Measurements from ENCODE around the gene UPK1A.

Gene UPK1A

DNA sequence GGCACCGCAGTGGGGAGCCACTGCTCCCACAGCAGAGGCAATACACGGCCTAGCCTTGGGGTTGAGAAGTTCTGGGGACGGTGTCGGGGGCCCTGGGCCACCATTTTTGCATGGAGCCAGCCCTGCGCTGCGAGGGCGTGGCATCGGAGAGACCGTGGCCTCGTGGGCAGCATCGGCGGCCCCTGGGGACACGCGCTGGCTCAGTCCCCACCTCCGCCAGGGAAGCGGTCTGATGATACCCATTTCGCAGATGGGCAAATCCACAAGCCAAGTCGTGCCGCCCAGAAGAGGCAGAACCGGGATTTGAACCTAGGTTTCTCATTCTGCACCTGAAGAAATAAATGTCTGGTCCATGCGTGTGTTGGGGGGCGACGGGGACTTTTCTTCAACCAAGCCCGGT, 1.2 kb upstream of the UPK1A start:
- H3K4me1 ChIP-seq (ENCODE audit: low read length): no peaks in the 10 kb centered on the region

DNA sequence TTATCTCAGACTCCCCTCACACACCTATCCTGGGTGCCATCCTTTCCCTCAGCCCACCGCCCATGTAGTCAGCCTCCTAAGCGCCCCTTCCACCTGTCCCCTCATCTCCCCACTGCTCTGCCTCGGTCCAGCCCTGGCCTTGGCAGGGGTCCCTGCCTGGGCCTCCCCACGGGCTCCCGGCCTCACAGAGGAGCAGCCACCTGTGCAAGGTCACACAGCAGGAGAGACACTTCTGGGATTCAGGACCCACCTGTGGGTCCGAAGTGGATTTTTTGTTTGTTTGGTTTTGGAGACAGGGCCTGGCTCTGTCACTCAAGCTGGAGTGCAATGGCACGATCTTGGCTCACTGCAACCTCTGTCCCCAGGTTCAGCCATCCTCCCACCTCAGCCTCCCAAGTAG, 713 bp upstream of the UPK1A start:
- no peak overlapping the region for H3K4me3 ChIP-seq (ENCODE audit: low read length)
- H3K27ac ChIP-seq (ENCODE audit: low read length): no peak overlapping the region
- no peaks in the 10 kb centered on the region for H4K20me1 ChIP-seq (ENCODE audit: insufficient read depth, low read length)
- no peaks in the 10 kb centered on the region for H3K79me2 ChIP-seq (ENCODE audit: low read length)
- H3K9ac ChIP-seq (ENCODE audit: low read length): no peak overlapping the region
- TF ChIP-seq EZH2phosphoT487 (IDR thresholded peaks at IDR 0.05; ENCODE audit: low read depth) (no peak), CTCF (IDR thresholded peaks at IDR 0.05; ENCODE audit: low read depth, low read length) (no peak)
- peaks cover 11% of the 10 kb centered on the region for H3K27me3 ChIP-seq (ENCODE audit: low read depth, low read length)
- H3K4me2 ChIP-seq (ENCODE audit: low read length): no peak overlapping the region
- H3K36me3 ChIP-seq (replicated peaks; ENCODE audit: low read depth, low read length): peaks cover 32% of the 10 kb centered on the region
- no peaks in the 10 kb centered on the region for H3K4me1 ChIP-seq (ENCODE audit: low read length)
- no peak overlapping the region for H2AFZ ChIP-seq (ENCODE audit: low read depth, low read length)
- no peaks in the 10 kb centered on the region for H3K9me3 ChIP-seq (ENCODE audit: insufficient read depth, low read length)

More for the DNA sequence above, 1.2 kb upstream of the UPK1A start:
- no peaks in the 10 kb centered on the region for H3K79me2 ChIP-seq (ENCODE audit: low read length)
- no peaks in the 10 kb centered on the region for H3K9me3 ChIP-seq (ENCODE audit: insufficient read depth, low read length)
- peaks cover 11% of the 10 kb centered on the region for H3K27me3 ChIP-seq (ENCODE audit: low read depth, low read length)
- no peak overlapping the region for H2AFZ ChIP-seq (ENCODE audit: low read depth, low read length)
- TF ChIP-seq CTCF (IDR thresholded peaks at IDR 0.05; ENCODE audit: low read depth, low read length) (no peak), EZH2phosphoT487 (IDR thresholded peaks at IDR 0.05; ENCODE audit: low read depth) (no peak)
- H3K4me2 ChIP-seq (ENCODE audit: low read length): no peak overlapping the region
- no peak overlapping the region for H3K4me3 ChIP-seq (ENCODE audit: low read length)
- H3K27ac ChIP-seq (ENCODE audit: low read length): no peak overlapping the region
- H4K20me1 ChIP-seq (ENCODE audit: insufficient read depth, low read length): no peaks in the 10 kb centered on the region
- H3K36me3 ChIP-seq (replicated peaks; ENCODE audit: low read depth, low read length): peaks cover 32% of the 10 kb centered on the region
- H3K9ac ChIP-seq (ENCODE audit: low read length): no peak overlapping the region

DNA sequence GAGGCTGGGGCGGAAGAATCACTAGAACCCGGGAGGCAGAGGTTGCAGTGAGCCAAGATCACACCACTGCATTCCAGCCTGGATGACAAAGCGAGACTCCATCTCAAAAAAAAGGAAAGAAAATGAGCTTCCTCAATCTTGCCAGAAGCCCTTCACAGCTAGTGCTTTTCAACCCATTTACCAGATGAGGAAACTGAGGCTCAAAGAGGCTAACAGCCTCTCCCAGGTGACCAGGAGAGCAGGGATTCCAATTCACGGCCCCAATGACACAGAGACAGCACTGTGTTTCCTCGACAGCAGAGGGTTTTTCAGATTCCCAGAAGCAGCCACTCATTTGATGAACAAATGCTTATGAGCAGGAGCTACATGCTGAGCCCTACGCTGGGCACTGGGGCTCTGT, 3.2 kb downstream of the UPK1A start:
- H3K9ac ChIP-seq (ENCODE audit: low read length): no peak overlapping the region
- peaks cover 18% of the 10 kb centered on the region for H3K27me3 ChIP-seq (ENCODE audit: low read depth, low read length)
- TF ChIP-seq EZH2phosphoT487 (IDR thresholded peaks at IDR 0.05; ENCODE audit: low read depth): no peak
- no peak for TF ChIP-seq CTCF (IDR thresholded peaks at IDR 0.05; ENCODE audit: low read depth, low read length)
- no peaks in the 10 kb centered on the region for H4K20me1 ChIP-seq (ENCODE audit: insufficient read depth, low read length)
- no peaks in the 10 kb centered on the region for H3K9me3 ChIP-seq (ENCODE audit: insufficient read depth, low read length)
- H2AFZ ChIP-seq (ENCODE audit: low read depth, low read length): no peak overlapping the region
- H3K79me2 ChIP-seq (ENCODE audit: low read length): no peaks in the 10 kb centered on the region
- no peaks in the 10 kb centered on the region for H3K4me1 ChIP-seq (ENCODE audit: low read length)
- no peak overlapping the region for H3K4me2 ChIP-seq (ENCODE audit: low read length)
- H3K27ac ChIP-seq (ENCODE audit: low read length): no peak overlapping the region
- peaks cover 8% of the 10 kb centered on the region for H3K36me3 ChIP-seq (replicated peaks; ENCODE audit: low read depth, low read length)
- no peak overlapping the region for H3K4me3 ChIP-seq (ENCODE audit: low read length)

DNA sequence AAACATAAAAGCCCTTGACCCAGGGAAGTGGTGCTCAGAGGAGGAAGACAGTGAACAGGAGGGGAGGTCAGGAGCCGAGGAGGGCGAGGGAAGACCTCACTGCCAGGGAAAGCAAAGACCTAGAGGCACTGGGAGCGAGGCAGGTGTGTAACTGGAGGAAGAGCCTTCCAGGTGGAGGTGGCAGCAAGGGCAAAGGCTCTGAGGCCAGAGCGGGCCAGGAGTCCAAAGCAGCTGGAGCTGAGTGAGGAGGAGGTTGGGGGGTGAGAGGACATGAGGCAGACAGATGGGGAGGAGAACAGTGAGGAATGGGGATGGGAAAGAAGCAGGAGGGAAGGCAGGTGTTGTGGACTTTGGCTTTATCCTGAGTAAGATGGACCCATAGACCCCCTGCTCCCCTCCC, 3.7 kb downstream of the UPK1A start:
- Histone ChIP-seq H2AFZ (ENCODE audit: low read depth, low read length) (no peak overlapping the region), H3K4me3 (ENCODE audit: low read length) (no peak overlapping the region), H4K20me1 (ENCODE audit: insufficient read depth, low read length) (no peaks in the 10 kb centered on the region), H3K27me3 (ENCODE audit: low read depth, low read length) (peaks cover 18% of the 10 kb centered on the region), H3K9ac (ENCODE audit: low read length) (no peak overlapping the region), H3K27ac (ENCODE audit: low read length) (no peak overlapping the region), H3K36me3 (replicated peaks; ENCODE audit: low read depth, low read length) (peaks cover 6% of the 10 kb centered on the region), H3K79me2 (ENCODE audit: low read length) (no peaks in the 10 kb centered on the region), H3K4me1 (ENCODE audit: low read length) (no peaks in the 10 kb centered on the region), H3K9me3 (ENCODE audit: insufficient read depth, low read length) (no peaks in the 10 kb centered on the region), H3K4me2 (ENCODE audit: low read length) (no peak overlapping the region)
- TF ChIP-seq CTCF (IDR thresholded peaks at IDR 0.05; ENCODE audit: low read depth, low read length): no peak
